ENCODE results near the gene GNPNAT1. TPM values are rescaled to one million over a fixed set of nuclear protein-coding genes. Genes with fewer than 3 reads are reported as not detected.

The GNPNAT1 gene
- total RNA-seq, 1 donor from 2014 or later, result 37.7 TPM

DNA sequence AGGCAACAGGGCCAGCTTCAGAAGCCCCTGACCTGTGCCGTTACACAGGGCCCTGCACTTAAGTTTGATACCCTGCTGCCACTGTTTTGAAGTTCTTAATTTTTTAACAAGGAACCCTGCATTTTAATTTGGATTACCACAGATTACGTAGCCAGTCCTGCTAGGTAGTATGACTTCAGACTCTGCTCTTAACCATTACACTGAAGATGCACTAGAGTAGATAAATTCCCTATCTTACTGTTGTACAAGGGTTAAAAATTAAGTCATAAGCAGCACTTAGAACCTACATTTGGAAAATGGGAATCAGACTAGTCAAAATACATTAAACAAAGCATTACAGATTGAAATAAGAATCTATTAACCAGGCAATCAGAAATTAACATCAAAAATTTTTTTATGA, 2.3 kb downstream of the GNPNAT1 start:
- H3K27ac Mint-ChIP-seq (ENCODE audit: unreplicated experiment), result no peak overlapping the region
- no peaks in the 10 kb centered on the region for H3K36me3 ChIP-seq (ENCODE audit: insufficient read depth, low read length)
- peaks cover 32% of the 10 kb centered on the region for H4K20me1 ChIP-seq (ENCODE audit: insufficient read depth, low read length)
- peak overlapping the region; percentile 98 for H3K4me2 ChIP-seq (ENCODE audit: low read length)
- H2AFZ ChIP-seq (ENCODE audit: low read depth, low read length), result no peak overlapping the region
- H3K79me2 ChIP-seq (ENCODE audit: insufficient read depth, low read length), result peaks cover 71% of the 10 kb centered on the region
- FAIRE-seq, result no peak
- no peaks in the 10 kb centered on the region for H3K9me3 ChIP-seq (ENCODE audit: insufficient read depth, low read depth, low read length)
- no peak for TF ChIP-seq EZH2 (IDR thresholded peaks at IDR 0.05; ENCODE audit: insufficient read depth, low read length)
- TF ChIP-seq, protein P1, sequence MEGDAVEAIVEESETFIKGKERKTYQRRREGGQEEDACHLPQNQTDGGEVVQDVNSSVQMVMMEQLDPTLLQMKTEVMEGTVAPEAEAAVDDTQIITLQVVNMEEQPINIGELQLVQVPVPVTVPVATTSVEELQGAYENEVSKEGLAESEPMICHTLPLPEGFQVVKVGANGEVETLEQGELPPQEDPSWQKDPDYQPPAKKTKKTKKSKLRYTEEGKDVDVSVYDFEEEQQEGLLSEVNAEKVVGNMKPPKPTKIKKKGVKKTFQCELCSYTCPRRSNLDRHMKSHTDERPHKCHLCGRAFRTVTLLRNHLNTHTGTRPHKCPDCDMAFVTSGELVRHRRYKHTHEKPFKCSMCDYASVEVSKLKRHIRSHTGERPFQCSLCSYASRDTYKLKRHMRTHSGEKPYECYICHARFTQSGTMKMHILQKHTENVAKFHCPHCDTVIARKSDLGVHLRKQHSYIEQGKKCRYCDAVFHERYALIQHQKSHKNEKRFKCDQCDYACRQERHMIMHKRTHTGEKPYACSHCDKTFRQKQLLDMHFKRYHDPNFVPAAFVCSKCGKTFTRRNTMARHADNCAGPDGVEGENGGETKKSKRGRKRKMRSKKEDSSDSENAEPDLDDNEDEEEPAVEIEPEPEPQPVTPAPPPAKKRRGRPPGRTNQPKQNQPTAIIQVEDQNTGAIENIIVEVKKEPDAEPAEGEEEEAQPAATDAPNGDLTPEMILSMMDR (IDR thresholded peaks at IDR 0.05; ENCODE audit: insufficient read depth, low read depth, low read length), result no peak
- no peak for DNase-seq (ENCODE audit: low read depth)
- H3K27me3 ChIP-seq (ENCODE audit: insufficient read depth, low read length), result no peaks in the 10 kb centered on the region
- H3K27me3 Mint-ChIP-seq (ENCODE audit: low read depth, unreplicated experiment), result no peaks in the 10 kb centered on the region
- peak overlapping the region; percentile 97 for H3K4me3 Mint-ChIP-seq (ENCODE audit: unreplicated experiment)
- peak overlapping the region; percentile 94 for H3K4me3 ChIP-seq (ENCODE audit: insufficient read depth, low read depth, low read length)
- H3K9me3 Mint-ChIP-seq (ENCODE audit: unreplicated experiment), result no peaks in the 10 kb centered on the region
- H3K27ac ChIP-seq (ENCODE audit: low read depth, low read length), result no peak overlapping the region
- H3K4me1 Mint-ChIP-seq (ENCODE audit: low read depth, unreplicated experiment), result peaks cover 7% of the 10 kb centered on the region
- H3K9ac ChIP-seq (ENCODE audit: low read length), result peak overlapping the region; percentile 33
- H3K36me3 Mint-ChIP-seq (ENCODE audit: low read depth, unreplicated experiment), result no peaks in the 10 kb centered on the region
- peaks cover 17% of the 10 kb centered on the region for H3K4me1 ChIP-seq (ENCODE audit: insufficient read depth, low read length)

DNA sequence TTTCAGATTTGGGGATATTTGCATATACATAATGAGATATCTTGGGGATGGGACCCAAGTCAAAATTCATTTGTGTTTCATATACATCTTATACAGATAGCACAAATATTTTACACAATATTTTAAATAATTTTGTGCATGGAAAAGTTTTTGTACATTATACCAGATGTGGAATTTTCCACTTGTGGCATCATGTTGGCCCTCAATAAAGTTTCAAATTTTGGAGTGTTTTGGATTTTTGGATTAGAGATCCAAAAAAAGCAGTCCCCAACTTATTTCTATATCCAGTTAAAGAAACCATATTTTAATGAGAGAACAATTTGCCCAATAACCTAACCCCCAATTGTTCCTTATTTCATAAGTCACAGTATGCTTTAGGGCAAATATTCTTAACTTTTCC, 4.5 kb downstream of the GNPNAT1 start:
- Histone ChIP-seq H3K4me3 (ENCODE audit: insufficient read depth, low read depth, low read length) (no peak overlapping the region), H3K79me2 (ENCODE audit: insufficient read depth, low read length) (peaks cover 80% of the 10 kb centered on the region), H3K9ac (ENCODE audit: low read length) (no peak overlapping the region), H4K20me1 (ENCODE audit: insufficient read depth, low read length) (peaks cover 32% of the 10 kb centered on the region), H3K4me1 (ENCODE audit: insufficient read depth, low read length) (peaks cover 12% of the 10 kb centered on the region), H3K27ac (ENCODE audit: low read depth, low read length) (no peak overlapping the region), H3K4me2 (ENCODE audit: low read length) (no peak overlapping the region), H3K9me3 (ENCODE audit: insufficient read depth, low read depth, low read length) (no peaks in the 10 kb centered on the region), H2AFZ (ENCODE audit: low read depth, low read length) (no peak overlapping the region), H3K36me3 (ENCODE audit: insufficient read depth, low read length) (peaks cover 6% of the 10 kb centered on the region), H3K27me3 (ENCODE audit: insufficient read depth, low read length) (no peaks in the 10 kb centered on the region)
- no peak for DNase-seq (ENCODE audit: low read depth)
- Mint-ChIP-seq H3K36me3 (ENCODE audit: low read depth, unreplicated experiment) (no peaks in the 10 kb centered on the region), H3K4me1 (ENCODE audit: low read depth, unreplicated experiment) (peaks cover 6% of the 10 kb centered on the region), H3K4me3 (ENCODE audit: unreplicated experiment) (no peak overlapping the region), H3K27ac (ENCODE audit: unreplicated experiment) (no peak overlapping the region), H3K9me3 (ENCODE audit: unreplicated experiment) (no peaks in the 10 kb centered on the region), H3K27me3 (ENCODE audit: low read depth, unreplicated experiment) (no peaks in the 10 kb centered on the region)
- TF ChIP-seq, protein P1 (IDR thresholded peaks at IDR 0.05; ENCODE audit: insufficient read depth, low read depth, low read length), result no peak
- no peak for TF ChIP-seq EZH2 (IDR thresholded peaks at IDR 0.05; ENCODE audit: insufficient read depth, low read length)
- no peak for FAIRE-seq

DNA sequence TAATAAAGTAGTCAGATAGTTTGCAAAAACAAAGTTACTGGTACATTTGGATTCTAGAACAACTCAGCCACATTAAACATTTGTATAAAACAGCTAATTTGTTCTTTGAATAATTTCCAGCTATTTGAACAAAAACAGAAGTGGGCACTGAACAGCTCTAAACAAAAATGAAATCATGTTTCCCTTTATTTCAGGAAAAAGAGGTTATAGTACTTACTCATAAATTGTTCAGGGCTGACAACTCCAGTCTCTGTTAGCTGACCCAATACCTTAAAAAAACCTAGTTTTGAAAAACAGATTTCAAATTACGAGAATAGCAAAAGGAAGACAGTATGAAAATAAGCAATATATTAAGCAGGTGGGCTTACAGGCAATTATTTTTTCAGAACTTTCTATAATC, 8.2 kb downstream of the GNPNAT1 start:
- peaks cover 32% of the 10 kb centered on the region for H3K36me3 ChIP-seq (ENCODE audit: insufficient read depth, low read length)
- H4K20me1 ChIP-seq (ENCODE audit: insufficient read depth, low read length), result peaks cover 13% of the 10 kb centered on the region
- no peak overlapping the region for H3K9ac ChIP-seq (ENCODE audit: low read length)
- Mint-ChIP-seq H3K9me3 (ENCODE audit: unreplicated experiment) (no peaks in the 10 kb centered on the region), H3K36me3 (ENCODE audit: low read depth, unreplicated experiment) (no peaks in the 10 kb centered on the region), H3K27me3 (ENCODE audit: low read depth, unreplicated experiment) (no peaks in the 10 kb centered on the region), H3K4me1 (ENCODE audit: low read depth, unreplicated experiment) (peaks cover 2% of the 10 kb centered on the region), H3K4me3 (ENCODE audit: unreplicated experiment) (no peak overlapping the region), H3K27ac (ENCODE audit: unreplicated experiment) (no peak overlapping the region)
- no peak overlapping the region for H2AFZ ChIP-seq (ENCODE audit: low read depth, low read length)
- no peaks in the 10 kb centered on the region for H3K4me1 ChIP-seq (ENCODE audit: insufficient read depth, low read length)
- H3K27ac ChIP-seq (ENCODE audit: low read depth, low read length), result no peak overlapping the region
- peaks cover 51% of the 10 kb centered on the region for H3K79me2 ChIP-seq (ENCODE audit: insufficient read depth, low read length)
- FAIRE-seq (no peak), DNase-seq (ENCODE audit: low read depth) (no peak)
- TF ChIP-seq EZH2 (IDR thresholded peaks at IDR 0.05; ENCODE audit: insufficient read depth, low read length), result no peak
- TF ChIP-seq, protein P1 (IDR thresholded peaks at IDR 0.05; ENCODE audit: insufficient read depth, low read depth, low read length), result no peak
- no peaks in the 10 kb centered on the region for H3K9me3 ChIP-seq (ENCODE audit: insufficient read depth, low read depth, low read length)
- no peaks in the 10 kb centered on the region for H3K27me3 ChIP-seq (ENCODE audit: insufficient read depth, low read length)
- H3K4me3 ChIP-seq (ENCODE audit: insufficient read depth, low read depth, low read length), result no peak overlapping the region
- no peak overlapping the region for H3K4me2 ChIP-seq (ENCODE audit: low read length)
